ENCODE data around the gene CTIF.

Gene CTIF

DNA sequence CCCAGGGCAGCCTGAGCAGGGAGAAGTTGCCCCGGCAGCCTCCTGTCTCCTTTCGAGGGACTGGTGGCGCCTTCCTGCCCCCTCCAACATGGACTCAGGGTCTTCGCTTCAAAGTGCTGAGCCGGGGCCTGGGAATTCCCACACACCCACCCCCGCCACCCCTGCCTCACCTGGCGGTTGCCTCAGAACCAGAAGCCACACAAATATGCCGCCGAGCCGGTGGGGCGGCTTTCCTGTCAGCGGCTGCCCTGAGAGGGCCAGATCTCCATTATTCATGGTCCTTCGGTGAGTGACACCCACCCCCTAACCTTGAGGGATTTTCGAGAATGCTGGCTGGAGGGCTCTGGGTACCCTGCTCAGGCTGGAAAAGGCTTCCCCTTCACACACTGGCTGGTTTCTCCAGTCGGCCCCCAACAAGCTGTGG is 340.2 kb downstream of the CTIF start:
- no peak for DNase-seq

GRCh38 chr18:48880931-48881330 is 342.1 kb downstream of the CTIF start:
- no peak for DNase-seq

DNA sequence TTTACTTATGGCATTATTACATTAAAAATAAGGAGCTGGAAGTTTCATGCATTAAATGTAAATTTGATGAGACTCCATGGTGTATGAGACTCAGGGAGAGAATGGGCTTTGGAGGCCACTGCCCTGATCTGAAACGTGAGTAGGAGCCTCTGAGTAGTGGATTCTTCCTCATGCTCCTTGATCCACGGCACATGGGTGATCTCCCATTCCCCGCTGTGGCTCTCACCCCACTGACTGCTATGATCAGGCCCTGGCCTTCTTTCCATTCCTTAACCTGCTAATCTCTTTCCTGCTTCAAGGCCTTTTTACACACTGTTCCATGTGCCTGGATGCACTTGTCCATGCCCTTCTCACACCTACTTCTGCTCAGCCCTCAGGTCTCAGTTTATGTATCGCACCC is 343.5 kb downstream of the CTIF start:
- DNase-seq, result no peak

GRCh38 chr18:48884306-48884705 is 345.5 kb downstream of the CTIF start:
- DNase-seq, result no peak

DNA sequence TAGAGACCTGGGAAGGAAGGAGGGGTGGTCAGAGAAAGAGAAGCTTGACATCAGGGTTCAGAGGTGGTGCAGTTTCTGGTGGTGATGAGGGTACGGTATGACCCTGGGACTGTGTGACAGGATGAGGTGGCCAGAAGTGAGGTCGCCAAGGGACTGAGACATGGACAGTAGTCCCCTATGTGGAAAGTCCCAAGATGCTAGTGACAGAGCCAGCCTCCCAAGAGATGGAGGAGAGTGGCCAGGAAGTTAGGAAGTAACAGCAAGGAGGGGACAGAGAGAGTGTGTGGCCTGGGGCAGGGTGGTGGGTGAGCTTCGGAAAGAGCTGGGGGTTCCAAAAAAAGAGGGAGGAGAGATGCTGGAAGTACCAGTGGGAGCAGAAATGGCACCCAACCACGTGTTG is 345.9 kb downstream of the CTIF start:
- DNase-seq, result no peak

DNA sequence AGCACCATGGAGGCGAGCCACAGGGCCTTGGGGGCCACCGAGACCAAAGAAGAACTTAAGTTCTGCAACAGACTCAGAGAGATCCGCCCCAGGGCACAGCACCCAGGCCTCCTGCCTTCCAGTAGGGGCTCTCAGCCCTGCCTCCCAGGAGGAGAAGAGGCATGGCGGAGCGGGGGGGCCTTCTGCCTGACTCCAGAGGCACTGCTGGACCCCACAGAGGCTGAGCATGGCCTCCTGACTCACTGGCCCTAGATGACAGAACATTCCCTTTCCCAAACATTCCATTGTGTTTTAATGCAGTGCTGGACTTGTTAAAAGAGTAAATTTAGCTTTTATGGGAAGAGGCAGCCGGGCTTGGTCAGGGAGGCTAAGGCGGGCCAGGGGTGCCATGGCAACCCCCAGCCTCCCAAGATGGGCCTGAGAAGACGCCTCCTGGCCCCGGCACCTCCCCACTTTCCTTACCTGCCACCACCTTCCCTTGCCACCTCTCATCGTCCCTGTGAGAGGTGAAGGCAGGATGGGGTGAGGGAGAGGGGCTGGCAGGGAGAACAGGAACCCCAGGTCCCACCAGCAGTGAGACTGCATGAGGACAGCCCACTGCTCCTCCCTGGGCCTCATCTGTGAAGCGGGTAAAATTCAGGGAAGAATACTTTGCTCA is 346.6 kb downstream of the CTIF start:
- no peak for DNase-seq

DNA sequence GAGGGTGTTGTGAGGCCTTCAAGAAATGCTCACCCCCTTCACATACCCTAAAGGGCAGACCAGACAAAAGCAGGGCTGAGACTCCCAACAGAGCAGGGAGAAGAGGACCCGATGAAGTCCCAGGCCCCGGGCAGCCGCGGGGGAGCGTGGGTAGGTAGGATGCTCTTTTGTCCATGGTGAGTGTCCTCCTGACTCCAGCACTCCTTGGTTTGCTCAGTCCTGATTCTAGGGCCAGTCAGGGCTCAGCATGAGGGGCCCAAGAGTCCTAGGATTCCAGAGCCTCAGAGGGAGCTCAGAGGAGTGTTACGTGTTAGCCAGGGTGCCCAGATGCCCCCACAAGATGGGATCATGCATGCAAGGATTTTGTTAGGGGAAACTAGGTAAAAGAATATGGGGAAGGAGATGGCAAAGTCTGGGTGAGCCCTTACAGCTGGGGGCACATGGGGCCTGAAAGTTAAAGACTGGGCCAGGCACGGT is 347.1 kb downstream of the CTIF start:
- no peak for DNase-seq

- no peak for DNase-seq
Observed at GRCh38 chr18:48886520-48887293, 347.9 kb downstream of the CTIF start.

- no peak for DNase-seq
Observed at GRCh38 chr18:48887294-48887904, 348.6 kb downstream of the CTIF start.

- DNase-seq, result peak; percentile 13
Observed at GRCh38 chr18:48887905-48888772, 349.3 kb downstream of the CTIF start.

DNA sequence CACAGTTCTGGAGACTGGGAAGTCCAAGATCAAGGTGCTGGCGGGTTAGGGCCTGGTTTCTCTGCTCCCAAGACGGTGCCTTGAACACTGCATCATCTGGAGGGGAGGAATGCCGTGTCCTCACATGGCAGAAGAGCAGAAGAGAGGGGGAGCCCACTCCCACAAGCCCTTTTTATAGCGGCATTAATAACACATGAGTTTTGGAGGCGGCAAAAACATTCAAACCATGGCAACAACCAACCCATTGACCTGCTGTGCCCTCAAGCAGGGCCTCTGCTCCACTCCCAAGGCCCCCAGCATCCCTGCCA is 349.9 kb downstream of the CTIF start:
- DNase-seq, result no peak

GRCh38 chr18:48889115-48889941 is 350.5 kb downstream of the CTIF start:
- DNase-seq, result no peak

- DNase-seq, result no peak
Observed at GRCh38 chr18:48889981-48890762, 351.3 kb downstream of the CTIF start.

GRCh38 chr18:48891721-48892120 is 352.9 kb downstream of the CTIF start:
- no peak for DNase-seq

GRCh38 chr18:48892146-48892855 is 353.5 kb downstream of the CTIF start:
- no peak for DNase-seq

DNA sequence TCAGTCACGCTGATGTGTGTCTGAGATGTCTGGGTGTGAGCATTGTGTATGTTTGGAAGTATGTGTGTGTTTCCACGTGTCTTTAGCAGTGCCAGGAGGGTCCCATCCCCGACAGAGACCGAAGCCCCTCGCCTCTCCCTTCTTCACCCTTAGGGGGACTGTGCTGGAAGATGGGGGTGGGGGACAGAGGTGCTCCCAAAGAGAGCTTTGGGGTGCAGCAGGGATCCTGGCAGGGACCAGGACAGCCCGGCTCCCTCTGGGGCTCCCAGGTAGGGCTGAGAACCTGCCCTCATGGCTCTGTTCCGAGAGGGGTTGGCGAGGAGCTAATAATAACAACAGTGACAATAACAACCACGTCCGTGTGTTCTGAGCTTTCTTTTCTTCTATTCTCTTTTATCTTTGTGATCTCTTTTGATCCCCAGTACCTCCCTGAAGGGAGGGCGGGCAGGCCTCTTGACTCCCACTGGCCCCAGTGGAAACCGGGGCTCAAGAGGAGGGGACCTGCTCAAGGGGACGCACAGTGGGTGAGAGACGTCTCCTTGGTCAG is 354.3 kb downstream of the CTIF start:
- DNase-seq, result no peak

GRCh38 chr18:48893608-48894600 is 355.1 kb downstream of the CTIF start:
- DNase-seq, result no peak

- no peak for DNase-seq
Observed at GRCh38 chr18:48894799-48895346, 356.0 kb downstream of the CTIF start.
